Adrenal gland (tissue), 5 donors: ENCODE data around the gene LDLRAP1.

Experiments
- CTCF ChIP-seq, 6 experiments: fragments of 450-650 bp in 4 of 6; fragments of 200-600 bp in 2 of 6; sonication (generic) in 1 of 6; IDR thresholded peaks; 1 replicate in 5 of 6; 2 replicates in 1 of 6; pipeline versions ENCODE4 v1.5.1 to v1.8.0; 2016 to 2021; ENCODE audit warnings: antibody characterized with exemption in 6 of 6, mild to moderate bottlenecking in 2 of 6, moderate library complexity in 1 of 6
- POLR2A ChIP-seq, 2 donors: fragments of 450-650 bp; IDR thresholded peaks; one replicate each; pipeline ENCODE4 v1.6.1; 2017; ENCODE audit warnings: antibody characterized with exemption in 2 of 2, mild to moderate bottlenecking in 2 of 2, moderate library complexity in 1 of 2
- donor health status: DM: no; HTN: no; CAD: no.

- no peak for TF ChIP-seq CTCF (IDR thresholded peaks at IDR 0.05)
- no peak for TF ChIP-seq POLR2A (IDR thresholded peaks at IDR 0.05)
Observed at GRCh38 chr1:25579292-25580252, 36.2 kb downstream of the LDLRAP1 start.
